ENCODE data around the gene LAMP1. TPM values are rescaled to one million over a fixed set of nuclear protein-coding genes. Genes with fewer than 3 reads are reported as not detected.

LAMP1 gene
- total and polyA plus RNA-seq, 3 experiments from 2014 or later = 36.6 to 110 (median 97.2) TPM

DNA sequence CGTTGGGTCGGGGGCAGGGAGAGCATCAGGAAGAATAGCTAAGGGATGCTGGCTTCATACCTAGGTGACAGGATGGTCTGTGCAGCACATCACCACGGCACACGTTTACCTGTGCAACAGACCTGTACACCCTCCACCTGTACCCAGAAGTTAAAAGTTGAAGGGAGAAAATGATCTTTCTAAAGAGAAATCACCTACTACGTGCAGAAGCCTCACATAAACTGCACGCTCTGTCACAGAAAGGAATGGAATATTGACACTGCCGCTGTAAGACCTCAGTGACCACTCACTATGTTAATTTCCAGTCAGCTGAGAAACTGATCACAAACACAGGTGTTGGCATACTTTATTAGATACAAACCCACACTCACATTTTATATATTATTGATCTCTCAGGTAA lies 26.8 kb downstream of the LAMP1 start:
- H3K27ac ChIP-seq (ENCODE audit: low read depth, low read length) = no peak overlapping the region
- DNase-seq = no peak
- no peaks in the 10 kb centered on the region for H3K9me3 ChIP-seq (ENCODE audit: low read length)
- no peak overlapping the region for H3K4me3 Mint-ChIP-seq
- H3K4me3 ChIP-seq (ENCODE audit: low read length) = no peak overlapping the region
- ChIA-PET CTCF (no interaction called here), POLR2A (no interaction called here)
- no peak overlapping the region for H3K27ac Mint-ChIP-seq
- H3K4me1 Mint-ChIP-seq = peaks cover 0 to 6% (median 5%) of the 10 kb centered on the region in 3 donors
- H3K36me3 Mint-ChIP-seq = peaks cover 8 to 57% (median 18%) of the 10 kb centered on the region in 3 donors
- H3K9me3 Mint-ChIP-seq = no peaks in the 10 kb centered on the region
- H3K27me3 Mint-ChIP-seq = peaks cover 0 to 1% of the 10 kb centered on the region in 2 donors
- H3K4me1 ChIP-seq (ENCODE audit: insufficient read depth, low read length) = no peaks in the 10 kb centered on the region
- H3K36me3 ChIP-seq (ENCODE audit: insufficient read depth, low read length) = peaks cover 25% of the 10 kb centered on the region
- H3K27me3 ChIP-seq (ENCODE audit: insufficient read depth, low read length, poor library complexity, severe bottlenecking) = no peaks in the 10 kb centered on the region

DNA sequence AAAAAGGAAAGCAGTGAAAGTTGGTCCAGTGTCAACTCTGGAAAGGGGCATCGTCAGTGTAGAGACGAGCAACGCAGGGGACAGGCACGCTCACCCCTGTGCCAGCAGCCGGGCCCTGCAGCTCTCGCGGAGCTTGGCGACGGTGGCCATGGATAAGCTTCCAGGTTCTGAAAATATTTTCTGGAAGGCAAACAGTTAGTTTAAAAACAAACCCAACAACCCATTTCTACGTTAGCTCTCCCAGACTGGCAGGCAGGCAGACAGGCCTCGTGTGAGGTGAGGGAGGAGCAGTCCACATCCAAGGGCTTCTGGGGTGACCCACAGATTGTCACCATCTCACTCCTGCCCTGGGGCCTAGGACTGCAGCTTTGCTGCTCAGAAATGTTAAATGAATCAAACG lies 27.4 kb downstream of the LAMP1 start:
- no peaks in the 10 kb centered on the region for H3K9me3 ChIP-seq (ENCODE audit: low read length)
- POLR2A ChIA-PET = no interaction called here

GRCh38 chr13:113325779-113326178 lies 28.7 kb downstream of the LAMP1 start:
- H3K27me3 Mint-ChIP-seq = peaks cover 0 to 1% of the 10 kb centered on the region in 2 donors
- Histone ChIP-seq H3K9me3 (ENCODE audit: low read length) (no peaks in the 10 kb centered on the region), H3K4me1 (ENCODE audit: insufficient read depth, low read length) (no peaks in the 10 kb centered on the region), H3K27ac (ENCODE audit: low read depth, low read length) (no peak overlapping the region), H3K27me3 (ENCODE audit: insufficient read depth, low read length, poor library complexity, severe bottlenecking) (no peaks in the 10 kb centered on the region), H3K4me3 (ENCODE audit: low read length) (no peak overlapping the region), H3K36me3 (ENCODE audit: insufficient read depth, low read length) (peaks cover 13% of the 10 kb centered on the region)
- no peak overlapping the region for H3K4me3 Mint-ChIP-seq
- ChIA-PET CTCF (no interaction called here), POLR2A (no interaction called here)
- peaks cover 8 to 40% (median 18%) of the 10 kb centered on the region in 3 donors for H3K36me3 Mint-ChIP-seq
- H3K4me1 Mint-ChIP-seq = peaks cover 0 to 8% (median 7%) of the 10 kb centered on the region in 3 donors
- DNase-seq = no peak
- no peaks in the 10 kb centered on the region for H3K9me3 Mint-ChIP-seq
- no peak overlapping the region for H3K27ac Mint-ChIP-seq

More for the DNA sequence above, 27.4 kb downstream of the LAMP1 start:
- Histone ChIP-seq H3K4me1 (ENCODE audit: insufficient read depth, low read length) (no peaks in the 10 kb centered on the region), H3K36me3 (ENCODE audit: insufficient read depth, low read length) (peaks cover 25% of the 10 kb centered on the region), H3K4me3 (ENCODE audit: low read length) (no peak overlapping the region), H3K27me3 (ENCODE audit: insufficient read depth, low read length, poor library complexity, severe bottlenecking) (no peaks in the 10 kb centered on the region), H3K27ac (ENCODE audit: low read depth, low read length) (no peak overlapping the region)
- H3K4me1 Mint-ChIP-seq = peaks cover 0 to 8% (median 7%) of the 10 kb centered on the region in 3 donors
- no peak for DNase-seq
- CTCF ChIA-PET = no interaction called here
- H3K27me3 Mint-ChIP-seq = peaks cover 0 to 1% of the 10 kb centered on the region in 2 donors
- no peaks in the 10 kb centered on the region for H3K9me3 Mint-ChIP-seq
- H3K36me3 Mint-ChIP-seq = peaks cover 8 to 53% (median 18%) of the 10 kb centered on the region in 3 donors
- peak overlapping the region in 1 of 8 donors; percentile 8 for H3K27ac Mint-ChIP-seq
- H3K4me3 Mint-ChIP-seq = no peak overlapping the region

DNA sequence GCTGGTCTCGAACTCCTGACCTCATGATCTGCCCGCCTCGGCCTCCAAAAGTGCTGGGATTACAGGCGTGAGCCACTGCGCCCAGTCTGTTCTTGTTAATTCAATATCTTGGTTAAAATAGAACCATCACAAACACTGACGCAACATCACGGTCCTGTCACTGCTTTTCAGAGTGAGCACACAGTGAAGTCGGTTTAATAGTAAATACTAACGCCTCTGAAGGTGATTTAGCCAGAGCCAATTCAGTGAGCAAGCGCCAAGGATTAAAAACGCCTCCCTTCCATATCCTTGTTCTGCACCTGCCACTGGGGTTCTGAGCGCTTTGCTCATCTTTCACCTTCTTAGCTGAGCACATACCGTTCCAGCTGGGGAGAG lies 30.3 kb downstream of the LAMP1 start:
- no peaks in the 10 kb centered on the region for H3K36me3 ChIP-seq (ENCODE audit: insufficient read depth, low read length)
- H3K27me3 Mint-ChIP-seq = peaks cover 0 to 1% of the 10 kb centered on the region in 2 donors

DNA sequence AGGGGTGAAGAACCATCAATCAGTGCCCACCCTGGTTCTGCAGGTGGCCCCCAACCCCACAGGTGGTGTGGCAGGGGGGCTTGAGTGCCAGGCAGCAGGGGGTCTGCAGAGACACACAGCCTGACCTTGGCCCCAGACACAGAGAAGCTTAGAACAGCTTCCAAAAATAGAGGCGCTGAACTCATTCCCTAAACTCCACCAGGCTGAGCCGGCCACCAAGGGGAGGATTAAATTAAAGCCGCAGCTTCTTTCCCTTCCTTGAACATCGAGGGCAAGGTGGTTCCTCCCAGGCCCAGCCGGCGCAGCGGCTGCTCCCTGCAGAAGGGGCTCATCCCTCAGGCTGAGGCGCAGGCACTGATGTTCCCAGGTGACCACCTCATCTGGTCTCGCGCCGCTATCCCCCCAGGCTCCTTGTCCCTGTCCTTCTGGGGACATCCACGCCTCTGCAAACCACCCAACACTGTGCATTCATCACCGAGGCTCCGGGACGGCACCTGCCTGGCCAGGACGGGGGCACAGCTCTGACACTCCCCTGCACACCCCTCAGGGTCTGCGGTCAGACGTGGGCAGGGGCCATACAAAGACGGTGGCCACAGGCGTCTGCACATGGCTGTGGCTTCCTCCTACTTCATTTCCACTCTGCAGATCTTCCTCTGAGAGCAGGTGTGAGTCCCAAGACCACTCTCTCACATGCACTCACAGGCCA lies 30.9 kb downstream of the LAMP1 start:
- Mint-ChIP-seq H3K4me3 (peak overlapping the region in 1 of 7 donors; percentile 8), H3K27ac (peak overlapping the region in 1 of 8 donors; percentile 39), H3K9me3 (no peaks in the 10 kb centered on the region), H3K4me1 (peaks cover 0 to 8% (median 7%) of the 10 kb centered on the region in 3 donors), H3K27me3 (peaks cover 0 to 1% of the 10 kb centered on the region in 2 donors), H3K36me3 (peaks cover 4 to 20% (median 10%) of the 10 kb centered on the region in 3 donors)
- Histone ChIP-seq H3K27me3 (ENCODE audit: insufficient read depth, low read length, poor library complexity, severe bottlenecking) (no peaks in the 10 kb centered on the region), H3K36me3 (ENCODE audit: insufficient read depth, low read length) (no peaks in the 10 kb centered on the region), H3K4me1 (ENCODE audit: insufficient read depth, low read length) (no peaks in the 10 kb centered on the region), H3K27ac (ENCODE audit: low read depth, low read length) (no peak overlapping the region), H3K4me3 (ENCODE audit: low read length) (no peak overlapping the region), H3K9me3 (ENCODE audit: low read length) (no peaks in the 10 kb centered on the region)
- CTCF ChIA-PET = no interaction called here
- no peak for DNase-seq
- POLR2A ChIA-PET = no interaction called here

More for the DNA sequence above, 30.3 kb downstream of the LAMP1 start:
- Histone ChIP-seq H3K27me3 (ENCODE audit: insufficient read depth, low read length, poor library complexity, severe bottlenecking) (no peaks in the 10 kb centered on the region), H3K9me3 (ENCODE audit: low read length) (no peaks in the 10 kb centered on the region), H3K27ac (ENCODE audit: low read depth, low read length) (no peak overlapping the region), H3K4me1 (ENCODE audit: insufficient read depth, low read length) (no peaks in the 10 kb centered on the region), H3K4me3 (ENCODE audit: low read length) (no peak overlapping the region)
- H3K36me3 Mint-ChIP-seq = peaks cover 4 to 24% (median 12%) of the 10 kb centered on the region in 3 donors
- ChIA-PET POLR2A (no interaction called here), CTCF (no interaction called here)
- H3K9me3 Mint-ChIP-seq = no peaks in the 10 kb centered on the region
- DNase-seq = no peak
- H3K4me3 Mint-ChIP-seq = no peak overlapping the region
- H3K4me1 Mint-ChIP-seq = peaks cover 0 to 8% (median 7%) of the 10 kb centered on the region in 3 donors
- H3K27ac Mint-ChIP-seq = no peak overlapping the region

DNA sequence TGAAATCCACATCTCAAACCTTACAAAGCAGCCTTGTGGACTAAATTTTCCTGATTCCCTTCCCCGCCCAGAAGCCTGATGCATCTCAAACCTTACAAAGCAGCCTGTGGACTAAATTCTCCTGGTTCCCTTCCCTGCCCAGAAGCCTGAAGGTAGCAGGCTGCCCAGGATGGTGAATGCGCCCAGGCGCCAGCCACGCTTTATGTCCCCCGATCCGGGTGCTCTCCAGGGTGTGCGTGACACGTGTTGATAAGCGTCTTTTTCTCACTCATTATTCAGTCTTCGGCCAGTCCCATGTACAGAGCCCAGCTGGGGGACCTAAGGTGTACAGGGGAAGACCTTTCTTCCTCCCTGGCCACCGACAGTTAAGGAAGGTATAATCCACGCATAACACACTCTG lies 31.8 kb downstream of the LAMP1 start:
- no peaks in the 10 kb centered on the region for H3K4me1 ChIP-seq (ENCODE audit: insufficient read depth, low read length)
- H3K27me3 ChIP-seq (ENCODE audit: insufficient read depth, low read length, poor library complexity, severe bottlenecking) = no peaks in the 10 kb centered on the region
- H3K9me3 Mint-ChIP-seq = no peaks in the 10 kb centered on the region
- H3K27ac Mint-ChIP-seq = no peak overlapping the region
- H3K36me3 ChIP-seq (ENCODE audit: insufficient read depth, low read length) = no peaks in the 10 kb centered on the region
- POLR2A ChIA-PET = no interaction called here
- H3K27ac ChIP-seq (ENCODE audit: low read depth, low read length) = no peak overlapping the region
- no peak for DNase-seq
- H3K4me3 Mint-ChIP-seq = no peak overlapping the region
- peaks cover 0 to 8% (median 7%) of the 10 kb centered on the region in 3 donors for H3K4me1 Mint-ChIP-seq
- CTCF ChIA-PET = no interaction called here
- no peak overlapping the region for H3K4me3 ChIP-seq (ENCODE audit: low read length)
- peaks cover 0 to 10% (median 3%) of the 10 kb centered on the region in 3 donors for H3K36me3 Mint-ChIP-seq
- no peaks in the 10 kb centered on the region for H3K9me3 ChIP-seq (ENCODE audit: low read length)
- H3K27me3 Mint-ChIP-seq = peaks cover 0 to 1% of the 10 kb centered on the region in 2 donors

DNA sequence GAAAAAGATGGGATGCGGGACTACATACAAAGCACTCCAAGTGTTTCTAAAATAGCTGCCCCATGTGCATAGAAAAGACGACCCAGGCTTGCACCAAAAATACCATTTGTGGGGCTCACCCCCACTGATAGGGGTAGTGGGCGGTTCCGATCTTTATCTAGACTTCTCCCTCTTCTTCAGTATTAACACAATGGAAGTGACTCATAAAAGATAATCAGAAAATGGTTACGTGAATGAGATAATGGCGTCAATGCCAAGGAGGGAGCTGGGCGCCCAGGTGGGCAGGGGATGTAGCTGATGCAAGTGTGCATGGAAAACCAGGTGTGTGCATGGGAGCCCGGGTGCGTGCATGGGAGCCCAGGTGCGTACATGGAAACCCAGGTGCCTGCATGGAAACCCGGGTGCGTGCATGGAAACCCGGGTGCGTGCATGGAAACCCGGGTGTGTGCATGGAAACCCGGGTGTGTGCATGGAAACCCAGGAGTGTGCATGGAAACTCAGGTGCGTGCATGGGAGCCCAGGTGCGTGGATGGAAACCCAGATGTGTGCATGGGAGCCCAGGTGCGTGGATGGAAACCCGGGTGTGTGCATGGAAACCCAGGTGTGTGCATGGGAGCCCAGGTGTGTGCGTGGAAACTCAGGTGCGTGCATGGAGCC lies 32.7 kb downstream of the LAMP1 start:
- Histone ChIP-seq H3K36me3 (ENCODE audit: insufficient read depth, low read length) (no peaks in the 10 kb centered on the region), H3K27ac (ENCODE audit: low read depth, low read length) (no peak overlapping the region), H3K4me3 (ENCODE audit: low read length) (no peak overlapping the region), H3K9me3 (ENCODE audit: low read length) (no peaks in the 10 kb centered on the region), H3K4me1 (ENCODE audit: insufficient read depth, low read length) (no peaks in the 10 kb centered on the region), H3K27me3 (ENCODE audit: insufficient read depth, low read length, poor library complexity, severe bottlenecking) (no peaks in the 10 kb centered on the region)
- ChIA-PET CTCF (no interaction called here), POLR2A (no interaction called here)
- Mint-ChIP-seq H3K9me3 (no peaks in the 10 kb centered on the region), H3K4me1 (peaks cover 0 to 8% (median 7%) of the 10 kb centered on the region in 3 donors), H3K27ac (peak overlapping the region in 1 of 8 donors; percentile 29), H3K27me3 (peaks cover 1 to 5% of the 10 kb centered on the region in 2 donors), H3K36me3 (peaks cover 0 to 3% (median 0%) of the 10 kb centered on the region in 3 donors), H3K4me3 (no peak overlapping the region)
- DNase-seq = no peak

GRCh38 chr13:113332615-113333014 lies 35.6 kb downstream of the LAMP1 start:
- ChIA-PET POLR2A (no interaction called here), CTCF (no interaction called here)
- DNase-seq = no peak
- Mint-ChIP-seq H3K4me1 (peaks cover 0 to 8% (median 6%) of the 10 kb centered on the region in 3 donors), H3K27ac (peak overlapping the region in 1 of 8 donors; percentile 38), H3K4me3 (no peak overlapping the region), H3K27me3 (peaks cover 0 to 17% of the 10 kb centered on the region in 2 donors), H3K36me3 (no peaks in the 10 kb centered on the region), H3K9me3 (no peaks in the 10 kb centered on the region)
- Histone ChIP-seq H3K4me3 (ENCODE audit: low read length) (no peak overlapping the region), H3K4me1 (ENCODE audit: insufficient read depth, low read length) (no peaks in the 10 kb centered on the region), H3K27ac (ENCODE audit: low read depth, low read length) (no peak overlapping the region), H3K9me3 (ENCODE audit: low read length) (no peaks in the 10 kb centered on the region), H3K36me3 (ENCODE audit: insufficient read depth, low read length) (no peaks in the 10 kb centered on the region), H3K27me3 (ENCODE audit: insufficient read depth, low read length, poor library complexity, severe bottlenecking) (no peaks in the 10 kb centered on the region)

Data from CD8-positive, alpha-beta memory T cell (primary cell).